GM12801 (cell line): ENCODE measurements around the gene EXOC6B.

Experiments used
- TF ChIP-seq, protein P1 (sequence below): IDR thresholded peaks from one replicate; pipeline ENCODE4 v1.5.1; 2011; ENCODE audit warnings: control low read depth; ENCODE audit not compliant: insufficient read length; ENCODE audit errors: extremely low read depth

Gene EXOC6B

DNA sequence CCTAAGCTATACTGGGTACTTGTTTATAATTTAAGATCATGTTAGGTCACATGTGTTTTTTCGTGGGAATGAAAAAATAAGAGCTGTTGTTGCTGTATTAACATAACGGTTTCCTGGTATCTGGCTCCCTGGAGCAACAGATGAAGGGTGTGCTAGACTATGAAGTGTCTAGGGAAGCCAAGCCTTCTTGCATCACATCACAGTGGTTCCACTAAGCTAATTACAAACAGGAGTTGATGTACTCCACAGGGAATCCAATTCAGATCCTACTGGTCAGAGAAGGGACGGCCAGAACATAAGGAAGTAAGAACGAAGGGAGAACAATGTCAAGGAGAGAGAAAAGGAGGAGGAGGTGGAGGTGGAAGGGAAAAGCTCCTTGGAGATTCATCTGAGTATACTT, 485.2 kb downstream of the EXOC6B start:
- TF ChIP-seq, protein P1, sequence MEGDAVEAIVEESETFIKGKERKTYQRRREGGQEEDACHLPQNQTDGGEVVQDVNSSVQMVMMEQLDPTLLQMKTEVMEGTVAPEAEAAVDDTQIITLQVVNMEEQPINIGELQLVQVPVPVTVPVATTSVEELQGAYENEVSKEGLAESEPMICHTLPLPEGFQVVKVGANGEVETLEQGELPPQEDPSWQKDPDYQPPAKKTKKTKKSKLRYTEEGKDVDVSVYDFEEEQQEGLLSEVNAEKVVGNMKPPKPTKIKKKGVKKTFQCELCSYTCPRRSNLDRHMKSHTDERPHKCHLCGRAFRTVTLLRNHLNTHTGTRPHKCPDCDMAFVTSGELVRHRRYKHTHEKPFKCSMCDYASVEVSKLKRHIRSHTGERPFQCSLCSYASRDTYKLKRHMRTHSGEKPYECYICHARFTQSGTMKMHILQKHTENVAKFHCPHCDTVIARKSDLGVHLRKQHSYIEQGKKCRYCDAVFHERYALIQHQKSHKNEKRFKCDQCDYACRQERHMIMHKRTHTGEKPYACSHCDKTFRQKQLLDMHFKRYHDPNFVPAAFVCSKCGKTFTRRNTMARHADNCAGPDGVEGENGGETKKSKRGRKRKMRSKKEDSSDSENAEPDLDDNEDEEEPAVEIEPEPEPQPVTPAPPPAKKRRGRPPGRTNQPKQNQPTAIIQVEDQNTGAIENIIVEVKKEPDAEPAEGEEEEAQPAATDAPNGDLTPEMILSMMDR: no peak

DNA sequence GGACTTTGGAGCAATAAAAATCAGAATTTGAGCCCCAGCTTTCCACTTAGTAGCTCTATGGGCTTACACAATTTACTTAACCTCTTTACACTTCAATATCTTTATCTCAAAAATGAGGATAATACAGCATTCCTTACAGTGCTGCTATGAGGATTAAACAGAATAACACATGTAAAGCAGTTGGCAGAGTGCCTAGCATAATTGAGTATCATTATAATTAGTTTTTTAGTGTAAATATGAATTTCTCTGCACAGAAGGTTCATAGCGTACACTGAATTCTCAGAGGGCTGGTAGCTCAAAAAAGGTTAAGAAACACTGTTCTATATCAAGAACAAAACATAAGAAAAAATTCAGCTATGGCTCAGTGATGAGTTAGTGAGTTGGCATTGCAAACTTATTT, 487.8 kb downstream of the EXOC6B start:
- TF ChIP-seq, protein P1: no peak

DNA sequence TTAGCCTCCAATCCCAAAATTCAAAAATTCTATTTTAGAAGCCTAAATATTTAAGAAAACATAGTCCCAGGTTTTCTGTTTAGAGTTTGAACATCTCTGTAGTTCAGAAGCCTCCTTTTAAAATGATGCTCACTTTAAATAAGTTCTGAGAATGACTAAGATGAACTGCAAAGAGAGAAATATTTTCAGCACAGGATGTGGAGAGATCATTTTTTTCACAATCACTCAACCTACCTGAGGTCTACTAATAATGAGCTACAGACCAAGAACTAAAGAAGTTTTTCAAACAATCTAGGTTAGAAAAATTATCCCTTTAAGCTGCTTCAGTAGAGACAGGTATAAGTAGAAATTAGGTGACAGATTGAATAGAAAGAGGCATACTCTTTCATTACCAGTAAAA, 493.1 kb downstream of the EXOC6B start:
- TF ChIP-seq, protein P1: no peak

DNA sequence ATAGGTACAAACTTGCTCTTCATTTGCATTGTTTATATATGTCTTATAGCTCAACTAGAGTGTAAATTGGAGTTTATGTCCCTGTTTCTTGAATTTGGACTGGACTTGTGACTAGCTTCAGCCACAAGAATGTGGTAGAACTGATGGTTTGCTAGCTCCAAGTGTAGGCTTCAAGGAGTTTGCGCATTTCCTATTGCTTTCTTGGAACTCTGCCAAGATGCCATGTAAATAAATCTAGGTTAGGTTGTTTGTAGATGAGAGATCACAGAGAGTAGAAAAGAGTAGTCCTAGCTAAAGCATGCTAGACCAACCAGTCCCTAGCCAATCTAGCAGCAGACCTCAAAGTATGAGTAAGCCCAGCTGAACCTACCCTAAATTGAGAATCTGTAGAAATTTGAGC, 495.2 kb downstream of the EXOC6B start:
- TF ChIP-seq, protein P1: no peak

DNA sequence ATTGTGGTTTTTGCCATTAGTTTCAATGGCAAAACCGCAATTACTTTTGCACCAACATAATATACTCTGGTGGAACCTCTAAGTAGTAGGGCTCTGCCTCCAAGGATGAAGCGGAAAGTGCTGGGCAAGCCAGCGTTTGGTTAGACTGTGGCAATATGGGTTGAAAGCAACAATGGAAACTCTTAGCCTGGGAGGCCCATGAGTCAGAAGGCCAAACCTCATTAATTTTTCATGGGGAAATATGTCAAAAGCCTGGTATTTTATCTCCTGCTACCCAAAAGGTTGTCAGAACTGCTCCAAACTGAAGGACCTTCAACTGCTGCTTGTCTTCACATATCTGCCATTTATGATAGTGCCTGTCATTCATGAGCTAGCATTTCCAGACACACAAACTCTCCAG, 499.1 kb downstream of the EXOC6B start:
- TF ChIP-seq, protein P1: no peak

DNA sequence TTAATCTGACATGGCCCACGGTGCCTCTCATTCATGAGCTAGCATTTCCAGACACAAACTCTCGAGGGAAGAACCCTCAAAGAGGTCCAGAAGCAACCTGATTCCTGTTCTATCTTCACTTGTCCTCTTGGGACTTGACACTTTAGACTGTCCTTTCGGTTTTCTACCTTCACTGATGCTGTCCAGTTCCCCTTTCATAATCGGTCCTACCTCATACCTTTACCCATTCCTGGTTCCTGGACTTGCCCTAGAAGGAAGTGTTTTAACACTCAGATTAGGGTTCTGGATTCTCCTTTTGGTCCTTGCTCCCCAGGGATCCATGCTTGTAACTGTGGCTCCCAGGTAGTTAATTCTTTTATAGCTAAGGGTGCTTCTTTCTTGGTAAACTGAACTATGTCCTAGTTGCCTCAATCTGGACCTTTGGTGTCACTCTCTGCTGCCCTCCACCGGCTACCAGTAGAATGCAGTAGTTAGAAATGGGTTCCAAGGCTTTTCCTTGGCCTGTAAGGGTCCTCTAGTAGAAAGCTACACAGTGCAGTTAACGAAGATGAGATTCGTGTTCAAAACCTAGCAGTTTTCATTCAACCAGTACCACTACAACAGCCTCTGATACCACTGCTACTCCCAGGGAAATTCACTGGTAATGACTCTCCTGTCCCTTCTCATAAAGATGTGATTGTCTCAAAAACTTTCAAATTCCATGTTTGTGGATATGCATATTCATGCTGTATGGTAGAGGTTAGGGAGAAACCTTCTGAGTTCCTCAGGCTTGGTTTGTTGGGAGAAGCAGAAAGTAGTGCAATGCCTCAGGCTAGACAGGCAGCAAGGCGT, 500.0 kb downstream of the EXOC6B start:
- TF ChIP-seq, protein P1: no peak

DNA sequence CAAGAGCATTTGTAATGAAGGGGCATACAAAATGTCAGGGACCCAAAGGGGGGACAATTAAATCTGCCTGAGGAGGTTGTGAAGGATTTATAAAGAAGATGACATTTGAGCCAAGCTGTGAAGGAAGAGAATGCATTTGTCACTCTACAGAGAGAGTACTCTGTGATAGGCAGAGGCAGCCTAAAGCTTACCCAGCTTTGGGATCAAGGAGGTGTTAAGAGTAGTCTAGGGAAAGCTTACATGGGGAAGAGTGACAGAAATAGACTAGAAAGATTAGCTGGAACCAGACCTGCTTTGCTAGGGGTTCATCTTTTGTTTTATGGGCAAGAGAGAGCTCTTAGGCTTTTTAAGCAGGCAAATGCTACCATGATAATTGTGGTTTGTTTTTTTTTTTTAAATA, 509.1 kb downstream of the EXOC6B start:
- TF ChIP-seq, protein P1: no peak
